AG04449 (cell line): ENCODE results near the gene SKOR2.
A peak's percentile ranks its signal among the peaks of the same experiment; 100 is the strongest.

Source experiments
- CTCF ChIA-PET: fragments of 350-600 bp; formaldehyde crosslinking; extraction: SDS; loops from one replicate; lab custom pipeline; 2021; ENCODE audit warnings: antibody characterized with exemption; lab: Yijun Ruan, JAX
- POLR2A ChIA-PET: fragments of 400-600, 350-600 bp; formaldehyde crosslinking; extraction: SDS; loops from one replicate; lab custom pipeline; 2020; ENCODE audit warnings: antibody characterized with exemption, inconsistent platforms; lab: Yijun Ruan, JAX
- DNase-seq: peaks from one replicate; pipeline ENCODE4 v3.0.0-alpha.2; 2010; ENCODE audit warnings: low read depth, low spot score
- H3K4me3 ChIP-seq: 2 replicates; pipeline ENCODE4 v1.5.1; 2011; ENCODE audit warnings: low read depth, mild to moderate bottlenecking, control low read depth, low read length
- CTCF ChIP-seq: IDR thresholded peaks from one replicate; pipeline ENCODE4 v1.5.1; 2011; ENCODE audit warnings: mild to moderate bottlenecking, moderate library complexity, low read length, control low read depth, inconsistent platforms; ENCODE audit not compliant: insufficient read depth; ENCODE audit errors: missing control alignments

Gene SKOR2

GRCh38 chr18:47175283-47175897 is 76.1 kb downstream of the SKOR2 start:
- H3K4me3 ChIP-seq, result peak overlapping the region; percentile 88
- TF ChIP-seq CTCF, result no peak
- ChIA-PET POLR2A (no interaction called here), CTCF (interaction anchor here (1.0 kb wide), 1 partner anchor 18 kb away, joined by 3 read pairs; no protein-coding TSS in a partner anchor)
- no peak for DNase-seq

GRCh38 chr18:47174545-47175116 is 76.8 kb downstream of the SKOR2 start:
- DNase-seq, result no peak
- POLR2A ChIA-PET, result no interaction called here
- CTCF ChIA-PET, result interaction anchor here (1.0 to 1.2 kb wide), 3 partner anchors 17 to 76 kb away, joined by 3 to 4 read pairs (median 3); no protein-coding TSS in a partner anchor
- peak overlapping the region; percentile 88 for H3K4me3 ChIP-seq
- TF ChIP-seq CTCF, result no peak

GRCh38 chr18:47172476-47172875 is 79.0 kb downstream of the SKOR2 start:
- no peak for TF ChIP-seq CTCF

GRCh38 chr18:47168913-47169312 is 82.5 kb downstream of the SKOR2 start:
- POLR2A ChIA-PET, result no interaction called here
- CTCF ChIA-PET, result interaction anchor here (1.3 to 2.1 kb wide), 2 partner anchors 36 to 67 kb away, joined by 6 to 9 read pairs; no protein-coding TSS in a partner anchor
- DNase-seq, result no peak
- TF ChIP-seq CTCF, result no peak
- no peak overlapping the region for H3K4me3 ChIP-seq

More at GRCh38 chr18:47172476-47172875, 79.0 kb downstream of the SKOR2 start:
- ChIA-PET POLR2A (no interaction called here), CTCF (interaction anchor here (1.1 kb wide), 1 partner anchor 33 kb away, joined by 3 read pairs; no protein-coding TSS in a partner anchor)
- no peak for DNase-seq
- no peak overlapping the region for H3K4me3 ChIP-seq

- no peak for DNase-seq
- no peak for TF ChIP-seq CTCF
- ChIA-PET CTCF (interaction anchor here (1.3 to 2.1 kb wide), 2 partner anchors 36 to 66 kb away, joined by 6 to 9 read pairs; no protein-coding TSS in a partner anchor), POLR2A (no interaction called here)
- H3K4me3 ChIP-seq, result no peak overlapping the region
Measured at GRCh38 chr18:47168509-47168908, 83.0 kb downstream of the SKOR2 start.

- no peak for TF ChIP-seq CTCF
- no peak overlapping the region for H3K4me3 ChIP-seq
- POLR2A ChIA-PET, result no interaction called here
Measured at GRCh38 chr18:47166294-47166693, 85.2 kb downstream of the SKOR2 start.

More at GRCh38 chr18:47166294-47166693, 85.2 kb downstream of the SKOR2 start:
- no peak for DNase-seq
- CTCF ChIA-PET, result interaction anchor here (1.4 kb wide), 1 partner anchor 589 kb away, joined by 3 read pairs; no protein-coding TSS in a partner anchor
